Stomach (tissue), 9 donors: ENCODE data around the gene IGFL3. TPM values are rescaled to one million over a fixed set of nuclear protein-coding genes. Genes with fewer than 3 reads are reported as not detected.
"Not testable (repeated sequence)": the region's sequence is repeated elsewhere in the genome, so short reads cannot be mapped to it uniquely, and the experiment has no call there.

ENCODE experiments used
- DNase-seq, 2 donors: peaks; one replicate each; pipeline versions ENCODE4 v3.0.0 to v3.0.0-alpha.2; 2013 to 2019
- H3K27ac ChIP-seq, 5 donors: fragments of 200-600 bp in 4 of 5; sonication (generic) in 4 of 5; one replicate each; pipeline ENCODE4 v1.5.1; 2013 to 2019; ENCODE audit warnings: mild to moderate bottlenecking in 1 of 5, moderate library complexity in 1 of 5
- H3K27me3 ChIP-seq, 3 donors: fragments of 200-600 bp; sonication (generic); one replicate each; pipeline ENCODE4 v1.5.1; 2017 to 2019; ENCODE audit warnings: mixed run types in 1 of 3
- H3K36me3 ChIP-seq, 4 donors: fragments of 200-600 bp; sonication (generic); 1 replicate in 3 of 4; 2 replicates in 1 of 4; pipeline ENCODE4 v1.5.1; 2016 to 2019
- H3K4me1 ChIP-seq, 4 donors: fragments of 200-600 bp; sonication (generic); one replicate each; pipeline ENCODE4 v1.5.1; 2016 to 2019
- H3K4me3 ChIP-seq, 4 donors: fragments of 200-600 bp; sonication (generic) in 3 of 4; one replicate each; pipeline ENCODE4 v1.5.1; 2016 to 2019; ENCODE audit warnings: mild to moderate bottlenecking in 1 of 4
- H3K9me3 ChIP-seq, 4 donors: fragments of 200-600 bp; sonication (generic); one replicate each; pipeline ENCODE4 v1.5.1; 2016 to 2019
- EP300 ChIP-seq: sonication (generic); formaldehyde crosslinking; IDR thresholded peaks from one replicate; pipeline ENCODE4 v1.6.1; 2017; ENCODE audit warnings: antibody characterized with exemption
- POLR2A ChIP-seq, 4 donors: fragments of 450-650 bp; IDR thresholded peaks; one replicate each; pipeline ENCODE4 v1.6.1; 2016; ENCODE audit warnings: antibody characterized with exemption in 4 of 4, control low read depth in 2 of 4, mild to moderate bottlenecking in 1 of 4, moderate library complexity in 1 of 4
- POLR2AphosphoS5 ChIP-seq, 3 donors: sonication (generic); formaldehyde crosslinking; IDR thresholded peaks; one replicate each; pipeline ENCODE4 v1.6.1; 2016; ENCODE audit warnings: antibody characterized with exemption in 3 of 3
- WGBS, 5 donors: extraction: QIAGEN DNeasy Blood & Tissue Kit in 3 of 5; methylation state at CpG; one replicate each; pipeline versions ENCODE4 v1.1.5 to v1.1.7; 2013 to 2018; 5-methylcytosine and 5-hydroxymethylcytosine counted together
- intact Hi-C: fragments of 100-400 bp; cut with DNase I; formaldehyde crosslinking; loops from one replicate; pipeline ENCODE4 v1.15.1; 2023; ENCODE audit warnings: low total_unique reads
- polyA plus RNA-seq, 3 donors: library from polyadenylated mRNA; stranded (reverse); fragments of 200-250 nt; gene quantifications; one replicate each; pipeline ENCODE4 v1.2.3, GENCODE V29; 2013
- total RNA-seq, 5 donors: library from RNA; depleted of rRNA; stranded (reverse); fragments of >200 nt; gene quantifications; one replicate each; pipeline versions ENCODE4 v1.1.0 to v1.2.3, GENCODE V29; 2014 to 2016
- TF ChIP-seq, protein P1 (sequence below), 7 experiments: fragments of 450-650 bp in 4 of 7; fragments of 200-600 bp in 3 of 7; sonication (generic) in 3 of 7; IDR thresholded peaks; one replicate each; pipeline ENCODE4 v1.5.1; 2016 to 2019; ENCODE audit warnings: antibody characterized with exemption in 7 of 7, control low read depth in 2 of 7, mild to moderate bottlenecking in 1 of 7
- donor health status: healthy with polysubstance abuse.
- donor health status: Bipolar disorder and iron deficiency.
- donor health status: healthy.

Gene IGFL3
- total and polyA plus RNA-seq, 8 donors, result not detected

DNA sequence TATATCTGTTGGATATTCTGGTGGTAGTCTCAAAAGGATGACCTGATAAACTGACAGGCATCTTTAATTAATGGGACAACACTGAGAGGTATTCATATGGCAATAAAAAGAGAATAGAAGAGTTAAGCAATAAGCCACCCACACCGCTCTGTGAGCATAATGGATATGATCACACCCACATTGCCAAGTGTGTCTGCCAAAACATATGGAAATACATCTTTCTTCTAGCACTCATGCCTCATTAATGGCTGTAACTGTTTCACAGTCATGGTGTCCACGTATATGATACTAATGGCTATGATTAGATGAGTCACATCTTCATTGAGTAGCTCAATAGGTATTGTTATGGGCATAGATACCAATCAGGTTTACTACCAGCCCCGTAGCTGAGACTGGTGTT lies 13.1 kb downstream of the IGFL3 start:
- H3K9me3 ChIP-seq, result no peaks in the 10 kb centered on the region
- no peaks in the 10 kb centered on the region for H3K36me3 ChIP-seq
- H3K4me1 ChIP-seq, result no peaks in the 10 kb centered on the region
- DNase-seq, result no peak
- WGBS, 5 donors, result 59 to 74% (median 64%) methylated on average over 3 of the region's 3 CpGs
- H3K27ac ChIP-seq, result no peak overlapping the region
- peaks cover 0 to 55% (median 9%) of the 10 kb centered on the region in 3 donors for H3K27me3 ChIP-seq
- TF ChIP-seq EP300 (no peak), POLR2A (IDR thresholded peaks at IDR 0.05) (no peak), POLR2AphosphoS5 (IDR thresholded peaks at IDR 0.05) (no peak)
- TF ChIP-seq, protein P1, sequence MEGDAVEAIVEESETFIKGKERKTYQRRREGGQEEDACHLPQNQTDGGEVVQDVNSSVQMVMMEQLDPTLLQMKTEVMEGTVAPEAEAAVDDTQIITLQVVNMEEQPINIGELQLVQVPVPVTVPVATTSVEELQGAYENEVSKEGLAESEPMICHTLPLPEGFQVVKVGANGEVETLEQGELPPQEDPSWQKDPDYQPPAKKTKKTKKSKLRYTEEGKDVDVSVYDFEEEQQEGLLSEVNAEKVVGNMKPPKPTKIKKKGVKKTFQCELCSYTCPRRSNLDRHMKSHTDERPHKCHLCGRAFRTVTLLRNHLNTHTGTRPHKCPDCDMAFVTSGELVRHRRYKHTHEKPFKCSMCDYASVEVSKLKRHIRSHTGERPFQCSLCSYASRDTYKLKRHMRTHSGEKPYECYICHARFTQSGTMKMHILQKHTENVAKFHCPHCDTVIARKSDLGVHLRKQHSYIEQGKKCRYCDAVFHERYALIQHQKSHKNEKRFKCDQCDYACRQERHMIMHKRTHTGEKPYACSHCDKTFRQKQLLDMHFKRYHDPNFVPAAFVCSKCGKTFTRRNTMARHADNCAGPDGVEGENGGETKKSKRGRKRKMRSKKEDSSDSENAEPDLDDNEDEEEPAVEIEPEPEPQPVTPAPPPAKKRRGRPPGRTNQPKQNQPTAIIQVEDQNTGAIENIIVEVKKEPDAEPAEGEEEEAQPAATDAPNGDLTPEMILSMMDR (IDR thresholded peaks at IDR 0.05), result no peak
- H3K4me3 ChIP-seq, result no peak overlapping the region
- intact Hi-C loops, result no loop called here

DNA sequence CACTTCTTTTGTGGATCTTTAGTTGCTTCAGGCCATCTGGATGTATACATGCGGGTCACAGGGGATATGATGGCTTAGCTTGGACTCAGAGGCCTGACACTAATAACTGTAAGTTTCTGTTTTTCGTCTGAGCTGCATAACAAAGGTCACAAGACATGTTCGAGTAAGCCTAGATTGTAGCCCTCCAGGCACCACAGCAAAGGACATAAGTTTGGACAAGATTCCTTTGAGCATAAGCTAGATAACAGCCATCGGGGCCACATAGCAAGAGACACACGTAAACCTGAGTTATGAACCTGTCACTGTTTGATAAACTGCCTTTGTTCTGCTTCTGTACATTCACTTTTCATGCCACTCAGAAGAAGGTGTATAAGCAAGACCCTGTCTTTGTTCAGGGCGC lies 14.6 kb downstream of the IGFL3 start:
- Histone ChIP-seq H3K4me1 (no peaks in the 10 kb centered on the region), H3K9me3 (peaks cover under 1 to 4% (median 3%) of the 10 kb centered on the region in 4 donors), H3K27ac (no peak overlapping the region), H3K27me3 (peaks cover 0 to 47% (median 3%) of the 10 kb centered on the region in 3 donors), H3K36me3 (no peaks in the 10 kb centered on the region), H3K4me3 (no peak overlapping the region)
- intact Hi-C loops, result no loop called here
- no peak for TF ChIP-seq EP300
- TF ChIP-seq, protein P1 (IDR thresholded peaks at IDR 0.05), result no peak
- TF ChIP-seq POLR2AphosphoS5 (IDR thresholded peaks at IDR 0.05), result no peak
- no peak for TF ChIP-seq POLR2A (IDR thresholded peaks at IDR 0.05)
- 51 to 72% (median 63%) methylated on average over 6 of the region's 6 CpGs for WGBS, 5 donors
- DNase-seq, result no peak

DNA sequence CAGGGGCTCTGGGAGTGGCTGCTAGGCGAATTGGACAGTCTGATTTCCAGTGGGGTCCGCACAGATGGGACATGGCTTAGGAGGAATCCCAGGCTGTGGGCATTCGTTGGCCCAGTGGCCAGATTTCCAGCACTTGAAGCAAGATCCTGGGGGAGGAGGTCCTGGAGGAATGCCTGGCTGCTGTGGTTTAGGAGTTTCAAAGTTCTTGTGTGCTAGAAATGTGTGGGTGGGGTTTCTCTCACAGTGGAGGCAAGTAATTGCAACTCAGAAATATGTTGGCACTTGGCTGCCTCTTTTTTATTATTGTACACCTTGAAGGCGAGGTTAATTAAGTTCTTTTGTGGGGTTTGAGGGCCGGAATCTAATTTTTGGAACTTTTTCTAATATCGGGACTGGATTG lies 17.1 kb downstream of the IGFL3 start:
- H3K4me3 ChIP-seq, result no peak overlapping the region
- H3K4me1 ChIP-seq, result no peaks in the 10 kb centered on the region
- intact Hi-C loops, result no loop called here
- H3K9me3 ChIP-seq, result peaks cover 3 to 11% (median 9%) of the 10 kb centered on the region in 4 donors
- H3K27ac ChIP-seq, result no peak overlapping the region
- DNase-seq, result no peak
- WGBS, 5 donors, result 65 to 78% (median 71%) methylated on average over 6 of the region's 6 CpGs
- H3K36me3 ChIP-seq, result no peaks in the 10 kb centered on the region
- peaks cover 0 to 37% (median 2%) of the 10 kb centered on the region in 3 donors for H3K27me3 ChIP-seq
- no peak for TF ChIP-seq POLR2A (IDR thresholded peaks at IDR 0.05)
- TF ChIP-seq, protein P1 (IDR thresholded peaks at IDR 0.05), result no peak
- TF ChIP-seq POLR2AphosphoS5 (IDR thresholded peaks at IDR 0.05), result no peak
- no peak for TF ChIP-seq EP300

DNA sequence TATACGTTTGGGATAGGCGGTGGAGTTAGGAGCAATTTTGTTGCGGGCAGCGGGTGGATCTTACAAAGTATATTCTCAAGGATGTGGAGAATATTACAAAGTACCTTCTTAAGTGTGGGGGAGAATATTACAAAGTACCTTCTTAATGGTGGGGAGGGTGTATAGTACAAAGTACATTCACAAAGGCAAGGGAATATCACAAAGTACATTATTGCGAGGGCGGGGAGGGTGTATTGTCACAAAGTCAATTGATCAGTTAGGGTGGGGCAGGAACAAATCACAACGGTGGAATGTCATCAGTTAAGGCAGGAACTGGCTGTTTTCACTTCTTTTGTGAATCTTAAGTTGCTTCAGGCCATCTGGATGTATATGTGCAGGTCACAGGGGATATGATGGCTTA lies 22.2 kb downstream of the IGFL3 start:
- 56 to 75% (median 67%) methylated on average over 7 of the region's 7 CpGs for WGBS, 5 donors
- Histone ChIP-seq H3K27me3 (peaks cover 0 to 47% (median 5%) of the 10 kb centered on the region in 3 donors), H3K9me3 (peaks cover 3 to 24% (median 19%) of the 10 kb centered on the region in 4 donors)
- H3K4me1 ChIP-seq, H3K4me3 ChIP-seq, H3K36me3 ChIP-seq, DNase-seq, H3K27ac ChIP-seq, intact Hi-C loops: not testable (repeated sequence)

DNA sequence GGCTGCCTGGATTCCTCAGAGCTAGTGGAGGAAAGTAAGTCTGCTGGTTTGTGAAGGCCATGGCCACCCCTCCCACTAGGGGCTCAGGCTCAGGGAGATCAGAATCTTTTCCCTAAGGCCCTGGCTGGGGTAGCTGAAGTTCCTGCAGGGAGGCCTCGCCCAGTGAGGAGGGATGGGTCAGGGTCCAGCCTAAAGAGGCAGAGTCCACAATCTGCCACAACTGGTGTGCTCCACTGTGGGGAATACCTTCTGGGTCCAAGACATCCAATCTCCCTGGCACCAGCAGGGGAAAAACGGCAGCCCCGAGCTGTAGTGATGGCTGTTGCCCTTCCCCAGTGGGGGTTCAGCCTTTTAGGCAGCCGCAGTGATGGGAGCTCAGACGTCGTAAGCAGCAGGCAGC lies 23.2 kb downstream of the IGFL3 start:
- Histone ChIP-seq H3K27ac (no peak overlapping the region), H3K4me3 (no peak overlapping the region), H3K36me3 (no peaks in the 10 kb centered on the region), H3K27me3 (peaks cover 0 to 41% (median 5%) of the 10 kb centered on the region in 3 donors), H3K9me3 (peaks cover 3 to 28% (median 25%) of the 10 kb centered on the region in 4 donors), H3K4me1 (no peaks in the 10 kb centered on the region)
- DNase-seq, result no peak
- intact Hi-C loops, result no loop called here
- 50 to 72% (median 63%) methylated on average over 6 of the region's 6 CpGs for WGBS, 5 donors
- TF ChIP-seq POLR2AphosphoS5 (IDR thresholded peaks at IDR 0.05) (no peak), EP300 (no peak), POLR2A (IDR thresholded peaks at IDR 0.05) (no peak)
- TF ChIP-seq, protein P1 (IDR thresholded peaks at IDR 0.05), result no peak
